ENCODE data around the gene TMEM223. TPM values are rescaled to one million over a fixed set of nuclear protein-coding genes. Genes with fewer than 3 reads are reported as not detected.

TMEM223 gene
- total and polyA plus RNA-seq, 9 of the 15 experiments (the other 6 are each of a cell fraction or from before 2014, with no cell fraction given), result 5.9 to 34.5 (median 19.6) TPM

DNA sequence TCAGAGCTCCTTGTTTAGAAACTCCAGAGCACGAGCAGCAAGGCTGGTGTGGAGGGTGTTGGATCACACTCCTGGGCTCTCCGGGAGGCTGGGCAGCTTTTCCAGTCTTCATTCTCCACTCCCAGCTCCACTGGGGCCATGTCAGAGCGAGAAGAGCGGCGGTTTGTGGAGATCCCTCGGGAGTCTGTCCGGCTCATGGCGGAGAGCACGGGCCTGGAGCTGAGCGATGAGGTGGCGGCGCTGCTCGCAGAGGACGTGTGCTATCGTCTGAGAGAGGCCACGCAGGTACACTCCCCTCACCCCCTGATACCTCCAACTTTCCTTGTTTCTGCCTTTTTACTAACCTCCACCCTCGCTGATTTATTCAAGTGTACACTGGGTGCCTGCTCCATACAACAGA, 16.2 kb downstream of the TMEM223 start:
- Histone ChIP-seq H3K36me3 (ENCODE audit: control insufficient read depth, insufficient read depth, low read length) (peaks cover 50% of the 10 kb centered on the region), H3K79me2 (ENCODE audit: control insufficient read depth, insufficient read depth, low read length) (peaks cover 28% of the 10 kb centered on the region), H3K4me3 (no peak overlapping the region), H3K9ac (ENCODE audit: insufficient read depth in 1 of 2, low read depth in 2 of 2, low read length in 2 of 2) (peak overlapping the region in 1 of 2 experiments; percentile 74; a peak in 1 of 4 replicates), H3K27ac (ENCODE audit: extremely low read depth, low read depth, low read length) (no peak overlapping the region; the same call in 2 of the 3 replicates), H3K27me3 (ENCODE audit: control insufficient read depth in 2 of 2, insufficient read depth in 2 of 2, low read length in 2 of 2) (no peaks in the 10 kb centered on the region), H3K9me1 (ENCODE audit: control insufficient read depth, insufficient read depth, low read length) (no peaks in the 10 kb centered on the region), H3K9me3 (replicated peaks; ENCODE audit: control insufficient read depth, insufficient read depth, low read depth, low read length) (no peaks in the 10 kb centered on the region), H3K4me2 (ENCODE audit: insufficient read depth, low read length) (no peak overlapping the region), H2AFZ (ENCODE audit: low read depth, low read length) (no peak overlapping the region), H3K4me1 (replicated peaks in 1 of 2; ENCODE audit: control insufficient read depth in 2 of 2, insufficient read depth in 2 of 2, low read length in 2 of 2) (peaks cover 6 to 19% of the 10 kb centered on the region in 2 experiments; a peak in 4 of 5 replicates), H4K20me1 (replicated peaks; ENCODE audit: control insufficient read depth, insufficient read depth, low read length) (no peaks in the 10 kb centered on the region)
- WGBS (ENCODE audit: insufficient coverage, low coverage, missing lambda C conversion rate), result 93% methylated on average over 14 of the region's 17 CpGs
- POLR2A ChIA-PET, result interaction anchor here (0.6 to 2.4 kb wide), 9 partner anchors 10 to 113 kb away, joined by 3 to 7 read pairs (median 3); partner anchors contain the start of genes TMEM179B and ZBTB3
- ATAC-seq (no peak), DNase-seq (ENCODE audit: extremely low read depth in 1 of 4, low spot score in 3 of 4) (no peak), FAIRE-seq (no peak)
- in situ Hi-C loops (cut with MboI) (no loop called here), intact Hi-C loops (cut with micrococcal nuclease) (no loop called here)
- no peak for TF ChIP-seq ARHGAP35 (IDR thresholded peaks at IDR 0.05; ENCODE audit: partially characterized antibody)
- no peak for TF ChIP-seq ZNF174 (CRISPR knock-in tag; IDR thresholded peaks at IDR 0.05)
- TF ChIP-seq NBN (IDR thresholded peaks at IDR 0.05; ENCODE audit: low read depth), result no peak
- no peak for TF ChIP-seq SOX6 (IDR thresholded peaks at IDR 0.05)
- TF ChIP-seq MCM7 (IDR thresholded peaks at IDR 0.05), result no peak
- TF ChIP-seq CHD1 (IDR thresholded peaks at IDR 0.05; ENCODE audit: low read length), result no peak
- TF ChIP-seq KAT2B (IDR thresholded peaks at IDR 0.05; ENCODE audit: low read depth, low read length), result no peak
- TF ChIP-seq, protein P1, sequence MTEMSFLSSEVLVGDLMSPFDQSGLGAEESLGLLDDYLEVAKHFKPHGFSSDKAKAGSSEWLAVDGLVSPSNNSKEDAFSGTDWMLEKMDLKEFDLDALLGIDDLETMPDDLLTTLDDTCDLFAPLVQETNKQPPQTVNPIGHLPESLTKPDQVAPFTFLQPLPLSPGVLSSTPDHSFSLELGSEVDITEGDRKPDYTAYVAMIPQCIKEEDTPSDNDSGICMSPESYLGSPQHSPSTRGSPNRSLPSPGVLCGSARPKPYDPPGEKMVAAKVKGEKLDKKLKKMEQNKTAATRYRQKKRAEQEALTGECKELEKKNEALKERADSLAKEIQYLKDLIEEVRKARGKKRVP (CRISPR knock-in tag; IDR thresholded peaks at IDR 0.05), result no peak
- TF ChIP-seq MYBL2 (IDR thresholded peaks at IDR 0.05; ENCODE audit: low read depth), result no peak
- TF ChIP-seq MYBL2 (CRISPR knock-in tag; IDR thresholded peaks at IDR 0.05; ENCODE audit: borderline replicate concordance), result no peak
- TF ChIP-seq EHMT2 (IDR thresholded peaks at IDR 0.05), result no peak
- no peak for TF ChIP-seq ZSCAN32 (CRISPR knock-in tag; IDR thresholded peaks at IDR 0.05)
- no peak for TF ChIP-seq HIVEP1 (CRISPR knock-in tag; IDR thresholded peaks at IDR 0.05)
- no peak for TF ChIP-seq RBM15 (IDR thresholded peaks at IDR 0.05; ENCODE audit: insufficient read depth, low read length)
- TF ChIP-seq, protein P2, sequence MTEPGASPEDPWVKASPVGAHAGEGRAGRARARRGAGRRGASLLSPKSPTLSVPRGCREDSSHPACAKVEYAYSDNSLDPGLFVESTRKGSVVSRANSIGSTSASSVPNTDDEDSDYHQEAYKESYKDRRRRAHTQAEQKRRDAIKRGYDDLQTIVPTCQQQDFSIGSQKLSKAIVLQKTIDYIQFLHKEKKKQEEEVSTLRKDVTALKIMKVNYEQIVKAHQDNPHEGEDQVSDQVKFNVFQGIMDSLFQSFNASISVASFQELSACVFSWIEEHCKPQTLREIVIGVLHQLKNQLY (CRISPR knock-in tag; conservative IDR thresholded peaks at IDR 0.05), result no peak
- TF ChIP-seq, protein P3, sequence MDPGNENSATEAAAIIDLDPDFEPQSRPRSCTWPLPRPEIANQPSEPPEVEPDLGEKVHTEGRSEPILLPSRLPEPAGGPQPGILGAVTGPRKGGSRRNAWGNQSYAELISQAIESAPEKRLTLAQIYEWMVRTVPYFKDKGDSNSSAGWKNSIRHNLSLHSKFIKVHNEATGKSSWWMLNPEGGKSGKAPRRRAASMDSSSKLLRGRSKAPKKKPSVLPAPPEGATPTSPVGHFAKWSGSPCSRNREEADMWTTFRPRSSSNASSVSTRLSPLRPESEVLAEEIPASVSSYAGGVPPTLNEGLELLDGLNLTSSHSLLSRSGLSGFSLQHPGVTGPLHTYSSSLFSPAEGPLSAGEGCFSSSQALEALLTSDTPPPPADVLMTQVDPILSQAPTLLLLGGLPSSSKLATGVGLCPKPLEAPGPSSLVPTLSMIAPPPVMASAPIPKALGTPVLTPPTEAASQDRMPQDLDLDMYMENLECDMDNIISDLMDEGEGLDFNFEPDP (CRISPR knock-in tag; IDR thresholded peaks at IDR 0.05), result no peak
- TF ChIP-seq ZBTB1 (CRISPR knock-in tag; IDR thresholded peaks at IDR 0.05; ENCODE audit: borderline replicate concordance, low read depth), result no peak
- TF ChIP-seq MYC (IDR thresholded peaks at IDR 0.05; ENCODE audit: low read depth, low read length), result no peak
- TF ChIP-seq MYC (CRISPR knock-in tag; IDR thresholded peaks at IDR 0.05; ENCODE audit: borderline replicate concordance, low read depth), result no peak
- TF ChIP-seq, protein P4, sequence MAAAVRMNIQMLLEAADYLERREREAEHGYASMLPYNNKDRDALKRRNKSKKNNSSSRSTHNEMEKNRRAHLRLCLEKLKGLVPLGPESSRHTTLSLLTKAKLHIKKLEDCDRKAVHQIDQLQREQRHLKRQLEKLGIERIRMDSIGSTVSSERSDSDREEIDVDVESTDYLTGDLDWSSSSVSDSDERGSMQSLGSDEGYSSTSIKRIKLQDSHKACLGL (CRISPR knock-in tag; IDR thresholded peaks at IDR 0.05; ENCODE audit: borderline replicate concordance, poor library complexity, severe bottlenecking), result no peak
- no TSS peak for BruUV-seq (replicated peaks)
- CTCF ChIA-PET (ENCODE audit: low intra/inter-chr PET ratio), result no interaction called here

All from K562 (cell line).